Measurements from ENCODE around the gene ALDH1B1.
"Not testable (repeated sequence)": the region's sequence is repeated elsewhere in the genome, so short reads cannot be mapped to it uniquely, and the experiment has no call there.

Gene ALDH1B1

GRCh38 chr9:38361473-38361850 lies 31.0 kb upstream of the ALDH1B1 start:
- DNase-seq (ENCODE audit: low read depth, low spot score), result no peak

- DNase-seq (ENCODE audit: low read depth, low spot score), result no peak
Measured at GRCh38 chr9:38362852-38363588, 29.5 kb upstream of the ALDH1B1 start.

GRCh38 chr9:38363589-38363925 lies 28.9 kb upstream of the ALDH1B1 start:
- no peak for DNase-seq (ENCODE audit: low read depth, low spot score)

GRCh38 chr9:38367898-38368297 lies 24.6 kb upstream of the ALDH1B1 start:
- DNase-seq (ENCODE audit: low read depth, low spot score), result no peak

- DNase-seq (ENCODE audit: low read depth, low spot score), result no peak
Measured at GRCh38 chr9:38368731-38369130, 23.8 kb upstream of the ALDH1B1 start.

- DNase-seq (ENCODE audit: low read depth, low spot score), result no peak
Measured at GRCh38 chr9:38370176-38370575, 22.3 kb upstream of the ALDH1B1 start.

GRCh38 chr9:38371495-38371894 lies 21.0 kb upstream of the ALDH1B1 start:
- no peak for DNase-seq (ENCODE audit: low read depth, low spot score)

- no peak for DNase-seq (ENCODE audit: low read depth, low spot score)
Measured at GRCh38 chr9:38372762-38373619, 19.5 kb upstream of the ALDH1B1 start.

- no peak for DNase-seq (ENCODE audit: low read depth, low spot score)
Measured at GRCh38 chr9:38373679-38374078, 18.8 kb upstream of the ALDH1B1 start.

- no peak for DNase-seq (ENCODE audit: low read depth, low spot score)
Measured at GRCh38 chr9:38374847-38375571, 17.5 kb upstream of the ALDH1B1 start.

- no peak for DNase-seq (ENCODE audit: low read depth, low spot score)
Measured at GRCh38 chr9:38375572-38375963, 16.9 kb upstream of the ALDH1B1 start.

GRCh38 chr9:38376021-38376670 lies 16.4 kb upstream of the ALDH1B1 start:
- DNase-seq (ENCODE audit: low read depth, low spot score), result no peak

- DNase-seq (ENCODE audit: low read depth, low spot score), result not testable (repeated sequence)
Measured at GRCh38 chr9:38377336-38378083, 15.0 kb upstream of the ALDH1B1 start.

GRCh38 chr9:38380230-38380871 lies 12.2 kb upstream of the ALDH1B1 start:
- no peak for DNase-seq (ENCODE audit: low read depth, low spot score)

GRCh38 chr9:38380872-38381534 lies 11.5 kb upstream of the ALDH1B1 start:
- no peak for DNase-seq (ENCODE audit: low read depth, low spot score)

- no peak for DNase-seq (ENCODE audit: low read depth, low spot score)
Measured at GRCh38 chr9:38382141-38382540, 10.4 kb upstream of the ALDH1B1 start.

GRCh38 chr9:38384990-38385848 lies 7.3 kb upstream of the ALDH1B1 start:
- no peak for DNase-seq (ENCODE audit: low read depth, low spot score)

GRCh38 chr9:38385896-38386295 lies 6.6 kb upstream of the ALDH1B1 start:
- no peak for DNase-seq (ENCODE audit: low read depth, low spot score)

- no peak for DNase-seq (ENCODE audit: low read depth, low spot score)
Measured at GRCh38 chr9:38386319-38386895, 6.1 kb upstream of the ALDH1B1 start.

All from iPS DF 19.7 (cell line).